Esophagus squamous epithelium (tissue), 4 donors: ENCODE measurements around the gene POLE4.

Experiments used
- CTCF ChIP-seq, 6 experiments: fragments of 450-650 bp in 4 of 6; fragments of 200-600 bp in 2 of 6; sonication (generic) in 2 of 6; IDR thresholded peaks; one replicate each; pipeline ENCODE4 v1.5.1; 2016 to 2019; ENCODE audit warnings: antibody characterized with exemption in 6 of 6, mild to moderate bottlenecking in 4 of 6, moderate library complexity in 4 of 6
- POLR2A ChIP-seq, 4 donors: fragments of 450-650 bp; IDR thresholded peaks; one replicate each; pipeline ENCODE4 v1.6.1; 2017; ENCODE audit warnings: antibody characterized with exemption in 4 of 4, mild to moderate bottlenecking in 4 of 4, moderate library complexity in 3 of 4

- no peak for TF ChIP-seq CTCF (IDR thresholded peaks at IDR 0.05)
- no peak for TF ChIP-seq POLR2A (IDR thresholded peaks at IDR 0.05)
Measured at GRCh38 chr2:74937221-74937880, 21.1 kb upstream of the POLE4 start.
